ENCODE results near the gene SLC49A3. TPM values are rescaled to one million over a fixed set of nuclear protein-coding genes. Genes with fewer than 3 reads are reported as not detected.

Gene SLC49A3
- total RNA-seq, 2 experiments from 2014 or later = 0.40 TPM; not detected in 1

GRCh38 chr4:686413-687040, 2.4 kb downstream of the SLC49A3 start:
- CTCF ChIA-PET = no interaction called here

DNA sequence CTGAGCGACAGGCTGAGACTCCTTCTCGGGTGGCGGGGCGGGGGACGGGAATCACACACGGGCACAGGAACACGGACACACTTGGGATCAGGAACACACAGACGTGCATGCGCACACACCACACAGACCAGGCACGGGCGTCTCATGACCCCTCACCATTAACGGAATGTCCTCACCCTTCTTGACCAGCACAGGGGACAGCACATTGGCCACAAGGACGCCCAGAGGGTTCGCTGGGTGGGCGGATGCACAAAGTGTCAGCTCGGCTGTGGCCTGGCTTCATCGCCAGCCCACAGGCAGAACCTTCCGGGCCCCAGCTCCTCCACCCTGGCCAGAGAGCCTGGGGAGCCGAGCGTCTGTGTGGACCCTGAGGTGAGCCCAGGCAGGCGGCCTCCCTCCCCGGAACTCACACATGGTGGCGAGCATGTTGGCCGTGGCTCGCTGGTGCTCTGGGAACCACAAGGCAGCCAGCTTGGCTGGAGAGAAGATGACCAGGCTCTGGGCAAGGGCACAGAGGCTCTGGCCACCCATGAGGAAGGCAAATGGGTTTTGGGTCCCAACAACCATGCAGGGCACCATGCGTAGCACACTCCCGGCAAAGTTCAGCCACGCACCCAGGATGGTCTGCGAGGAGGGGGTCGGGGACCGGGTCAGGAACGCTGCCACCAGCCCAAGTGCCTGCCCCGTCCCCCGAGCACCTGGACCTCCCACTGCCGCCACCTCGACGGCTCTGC, 3.1 kb downstream of the SLC49A3 start:
- H3K9me3 Mint-ChIP-seq = no peaks in the 10 kb centered on the region
- ChIA-PET CTCF (no interaction called here), POLR2A (no interaction called here)
- H3K4me3 Mint-ChIP-seq = no peak overlapping the region
- no peaks in the 10 kb centered on the region for H3K36me3 Mint-ChIP-seq (ENCODE audit: low read depth)
- no peak overlapping the region for H3K27ac Mint-ChIP-seq
- H3K27me3 Mint-ChIP-seq = peaks cover 9% of the 10 kb centered on the region
- H3K4me1 Mint-ChIP-seq = peaks cover 1% of the 10 kb centered on the region
- no peak for DNase-seq

More at GRCh38 chr4:686413-687040, 2.4 kb downstream of the SLC49A3 start:
- DNase-seq = no peak
- no peaks in the 10 kb centered on the region for H3K9me3 Mint-ChIP-seq
- no peaks in the 10 kb centered on the region for H3K4me1 Mint-ChIP-seq
- H3K27me3 Mint-ChIP-seq = peaks cover 9% of the 10 kb centered on the region
- H3K36me3 Mint-ChIP-seq (ENCODE audit: low read depth) = no peaks in the 10 kb centered on the region
- H3K4me3 Mint-ChIP-seq = no peak overlapping the region
- H3K27ac Mint-ChIP-seq = no peak overlapping the region
- POLR2A ChIA-PET = no interaction called here

DNA sequence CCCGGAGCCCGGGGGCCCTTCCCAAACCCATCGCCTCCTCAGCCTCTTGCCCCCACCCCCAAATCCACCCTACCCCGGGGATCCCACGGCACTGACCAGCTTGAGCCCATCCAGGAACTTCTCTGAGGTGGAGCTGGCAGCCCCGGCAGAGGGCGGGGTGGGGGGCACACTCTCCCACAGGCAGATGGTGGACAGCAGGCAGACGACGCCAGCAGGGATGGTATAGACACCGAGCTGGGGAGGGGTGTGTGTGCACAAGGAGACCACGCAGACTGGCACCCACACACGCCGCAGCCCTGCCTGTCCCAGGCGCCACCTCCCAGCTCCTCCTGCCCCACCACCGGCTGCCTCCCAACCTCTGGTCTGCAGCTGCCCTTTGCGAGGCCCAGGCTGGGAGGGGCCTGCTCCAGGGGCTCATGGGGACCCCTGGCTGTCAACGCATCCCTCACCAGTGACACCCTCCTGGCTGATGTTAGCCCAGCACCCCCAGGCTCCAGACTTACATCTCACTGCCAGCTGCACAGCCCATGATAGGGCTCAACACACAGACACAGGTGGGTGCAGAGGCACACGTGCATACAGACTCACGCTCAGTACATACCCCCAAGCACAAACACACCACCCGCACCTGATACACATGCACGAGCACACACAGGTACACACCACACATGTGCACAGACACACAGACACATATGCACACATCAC, 4.2 kb downstream of the SLC49A3 start:
- Mint-ChIP-seq H3K27me3 (peaks cover 3% of the 10 kb centered on the region), H3K4me3 (no peak overlapping the region), H3K36me3 (ENCODE audit: low read depth) (no peaks in the 10 kb centered on the region), H3K9me3 (no peaks in the 10 kb centered on the region), H3K4me1 (peaks cover 8% of the 10 kb centered on the region), H3K27ac (no peak overlapping the region)
- no peak for DNase-seq
- ChIA-PET CTCF (interaction anchor here (1.1 kb wide), 1 partner anchor 11 kb away, joined by 4 read pairs; the partner anchor contains the start of gene ATP5ME), POLR2A (interaction anchor here (1.4 kb wide), 1 partner anchor 11 kb away, joined by 4 read pairs; the partner anchor contains the start of genes ATP5ME and MYL5)

DNA sequence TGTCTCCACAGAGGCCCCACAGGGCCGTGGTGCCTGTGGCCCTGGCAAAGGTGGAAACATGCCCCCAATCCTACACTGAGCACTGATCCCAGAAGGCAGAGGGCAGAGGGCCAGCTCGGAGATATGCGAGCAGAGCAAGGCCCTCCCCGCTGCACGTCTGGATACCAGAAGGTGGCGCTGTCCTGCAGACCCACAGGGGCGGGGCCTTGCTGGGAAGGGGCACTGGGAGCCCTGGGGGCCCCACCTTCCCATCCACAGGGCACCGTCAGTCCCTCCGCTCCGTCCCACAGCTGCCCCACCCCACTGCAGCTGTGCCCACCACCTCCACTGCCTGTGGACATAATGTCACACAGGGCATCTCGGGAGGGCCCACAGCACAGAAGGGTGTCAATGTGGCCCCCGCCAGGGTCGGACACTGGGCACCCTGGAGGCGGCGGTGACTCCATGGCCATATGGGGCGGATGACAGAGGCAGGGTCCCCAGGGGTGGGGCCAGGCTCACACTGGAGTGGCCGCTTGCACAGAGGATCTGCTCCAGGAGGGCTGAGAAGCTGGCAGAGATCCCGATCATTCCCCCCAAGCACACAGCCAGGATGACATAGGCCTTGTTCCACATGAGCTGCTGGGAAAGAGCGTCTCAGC, 4.8 kb downstream of the SLC49A3 start:
- H3K4me1 Mint-ChIP-seq = peaks cover 8% of the 10 kb centered on the region
- H3K9me3 Mint-ChIP-seq = no peaks in the 10 kb centered on the region
- no peak overlapping the region for H3K4me3 Mint-ChIP-seq
- H3K36me3 Mint-ChIP-seq (ENCODE audit: low read depth) = no peaks in the 10 kb centered on the region
- peak; percentile 44 for DNase-seq
- ChIA-PET CTCF (interaction anchor here (0.7 to 1.3 kb wide), 3 partner anchors 9 to 13 kb away, joined by 4 to 5 read pairs (median 4); partner anchors contain the start of gene ATP5ME), POLR2A (interaction anchor here (0.7 to 1.4 kb wide), 3 partner anchors 10 to 15 kb away, joined by 3 to 6 read pairs (median 4); partner anchors contain the start of genes ATP5ME and MYL5)
- H3K27me3 Mint-ChIP-seq = peaks cover 3% of the 10 kb centered on the region
- H3K27ac Mint-ChIP-seq = no peak overlapping the region

DNA sequence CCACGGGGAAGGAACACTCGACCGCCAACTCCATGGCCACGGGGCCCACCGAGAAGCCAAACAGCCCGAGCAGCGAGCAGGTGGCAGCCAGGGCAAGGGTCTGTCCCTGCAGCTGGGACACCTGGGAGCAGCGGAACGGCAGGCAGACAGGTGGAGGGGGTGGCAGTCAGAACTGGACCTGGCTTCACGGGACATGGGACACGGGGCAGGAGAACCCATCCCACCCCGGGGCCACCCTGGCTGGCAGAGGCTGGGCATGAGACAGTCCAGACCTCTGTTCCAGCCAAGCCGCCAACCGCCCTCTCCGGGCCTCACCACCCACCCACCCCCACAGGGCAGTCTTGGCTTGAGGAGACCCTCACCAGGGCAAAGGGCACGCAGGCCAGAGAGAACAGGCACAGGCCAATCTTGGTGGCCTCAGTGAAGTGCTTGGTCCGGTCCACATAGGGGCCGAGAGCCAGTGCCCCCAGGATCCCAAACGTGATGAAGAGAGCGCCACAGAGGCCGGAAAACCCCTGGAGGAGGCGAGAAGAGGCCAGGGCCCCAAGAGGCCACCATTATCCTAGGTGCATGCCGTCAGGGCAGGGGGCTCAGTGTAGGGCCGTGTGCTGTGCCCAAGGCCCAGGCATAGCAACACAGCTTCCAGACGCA, 5.6 kb downstream of the SLC49A3 start:
- ChIA-PET CTCF (interaction anchor here (0.7 to 1.3 kb wide), 3 partner anchors 8 to 14 kb away, joined by 4 to 5 read pairs (median 4); partner anchors contain the start of gene ATP5ME), POLR2A (interaction anchor here (0.7 to 1.2 kb wide), 2 partner anchors 9 to 16 kb away, joined by 3 to 6 read pairs; partner anchors contain the start of genes ATP5ME and MYL5)
- Mint-ChIP-seq H3K27me3 (peaks cover 3% of the 10 kb centered on the region), H3K9me3 (no peaks in the 10 kb centered on the region), H3K4me1 (peaks cover 8% of the 10 kb centered on the region), H3K36me3 (ENCODE audit: low read depth) (no peaks in the 10 kb centered on the region), H3K4me3 (no peak overlapping the region), H3K27ac (no peak overlapping the region)
- DNase-seq = no peak

DNA sequence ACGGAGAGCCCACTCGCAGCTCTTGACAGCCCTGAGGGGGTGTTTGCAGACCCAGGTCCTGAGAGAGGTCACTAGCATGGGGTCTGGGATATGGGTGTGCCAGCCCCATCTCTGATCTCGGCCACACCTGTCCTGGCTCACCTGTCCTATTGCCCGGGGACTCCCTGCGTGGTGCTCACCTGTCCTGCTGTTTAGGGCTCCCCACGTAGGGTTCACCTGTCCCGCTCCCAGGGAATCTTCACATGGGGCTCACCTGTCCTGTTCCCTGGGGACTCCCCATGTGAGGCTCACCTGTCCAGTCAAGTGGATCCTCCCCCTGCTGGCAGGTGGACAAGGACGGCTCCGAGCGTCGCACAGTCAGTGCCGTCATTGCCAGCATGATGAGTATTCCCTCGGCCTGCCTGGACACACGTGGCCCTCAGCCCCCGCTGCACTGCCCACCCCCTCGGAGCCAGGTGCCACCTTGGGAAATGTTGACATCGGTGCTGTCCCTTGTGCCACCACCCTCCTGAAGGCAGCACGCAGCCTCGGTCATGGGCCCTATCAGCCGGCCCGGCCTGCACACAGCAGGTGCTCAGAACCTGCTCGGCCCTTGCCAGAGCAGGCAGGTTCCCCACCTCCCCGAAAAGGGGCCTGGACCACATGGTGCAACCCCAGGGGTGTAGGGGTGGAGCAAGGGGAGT, 6.3 kb downstream of the SLC49A3 start:
- no peak overlapping the region for H3K4me3 Mint-ChIP-seq
- H3K27me3 Mint-ChIP-seq = no peaks in the 10 kb centered on the region
- no peak for DNase-seq
- POLR2A ChIA-PET = interaction anchor here (1.5 kb wide), 1 partner anchor 17 kb away, joined by 3 read pairs; no protein-coding TSS in a partner anchor
- peaks cover 8% of the 10 kb centered on the region for H3K4me1 Mint-ChIP-seq
- no peaks in the 10 kb centered on the region for H3K9me3 Mint-ChIP-seq
- no peak overlapping the region for H3K27ac Mint-ChIP-seq
- no peaks in the 10 kb centered on the region for H3K36me3 Mint-ChIP-seq (ENCODE audit: low read depth)
- CTCF ChIA-PET = no interaction called here

DNA sequence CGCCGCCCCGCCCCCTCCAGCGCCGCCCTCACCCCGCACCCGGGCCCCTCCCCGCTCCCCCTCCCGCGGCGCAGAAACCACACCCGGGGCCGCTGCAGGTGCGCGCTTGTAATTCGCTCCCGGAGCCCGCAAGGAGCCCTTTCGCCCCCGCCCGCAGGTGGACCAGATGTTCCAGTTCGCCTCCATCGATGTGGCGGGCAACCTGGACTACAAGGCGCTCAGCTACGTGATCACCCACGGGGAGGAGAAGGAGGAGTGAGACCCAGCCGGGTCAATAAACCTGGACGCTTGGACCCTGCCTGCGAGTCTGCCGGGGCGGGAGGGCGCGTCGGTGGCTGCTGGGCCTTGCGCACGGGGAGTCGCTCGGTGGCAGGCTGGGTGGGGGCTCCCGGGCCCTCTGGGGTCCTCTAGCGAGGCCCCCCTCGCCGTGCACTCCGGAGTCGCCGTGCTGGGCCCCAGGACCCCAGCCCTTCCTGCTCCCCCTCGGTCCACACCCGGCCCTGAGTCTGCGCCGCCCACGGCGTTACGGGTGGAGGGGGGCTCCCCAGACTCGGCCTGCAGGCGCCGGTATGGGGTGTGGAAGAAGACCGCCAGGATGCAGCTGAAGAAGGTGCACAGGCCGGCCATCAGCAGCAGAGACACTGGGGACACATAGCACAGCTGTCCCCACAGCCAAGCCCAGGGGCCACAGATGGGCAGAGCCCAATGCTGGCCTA, 7.1 kb downstream of the SLC49A3 start:
- ChIA-PET POLR2A (interaction anchor here (1.5 kb wide), 1 partner anchor 18 kb away, joined by 3 read pairs; no protein-coding TSS in a partner anchor), CTCF (interaction anchor here (1.2 kb wide), 1 partner anchor 10 kb away, joined by 3 read pairs; no protein-coding TSS in a partner anchor)
- Mint-ChIP-seq H3K9me3 (no peaks in the 10 kb centered on the region), H3K36me3 (ENCODE audit: low read depth) (no peaks in the 10 kb centered on the region), H3K27me3 (no peaks in the 10 kb centered on the region), H3K27ac (no peak overlapping the region), H3K4me1 (peaks cover 8% of the 10 kb centered on the region), H3K4me3 (no peak overlapping the region)
- DNase-seq = no peak

DNA sequence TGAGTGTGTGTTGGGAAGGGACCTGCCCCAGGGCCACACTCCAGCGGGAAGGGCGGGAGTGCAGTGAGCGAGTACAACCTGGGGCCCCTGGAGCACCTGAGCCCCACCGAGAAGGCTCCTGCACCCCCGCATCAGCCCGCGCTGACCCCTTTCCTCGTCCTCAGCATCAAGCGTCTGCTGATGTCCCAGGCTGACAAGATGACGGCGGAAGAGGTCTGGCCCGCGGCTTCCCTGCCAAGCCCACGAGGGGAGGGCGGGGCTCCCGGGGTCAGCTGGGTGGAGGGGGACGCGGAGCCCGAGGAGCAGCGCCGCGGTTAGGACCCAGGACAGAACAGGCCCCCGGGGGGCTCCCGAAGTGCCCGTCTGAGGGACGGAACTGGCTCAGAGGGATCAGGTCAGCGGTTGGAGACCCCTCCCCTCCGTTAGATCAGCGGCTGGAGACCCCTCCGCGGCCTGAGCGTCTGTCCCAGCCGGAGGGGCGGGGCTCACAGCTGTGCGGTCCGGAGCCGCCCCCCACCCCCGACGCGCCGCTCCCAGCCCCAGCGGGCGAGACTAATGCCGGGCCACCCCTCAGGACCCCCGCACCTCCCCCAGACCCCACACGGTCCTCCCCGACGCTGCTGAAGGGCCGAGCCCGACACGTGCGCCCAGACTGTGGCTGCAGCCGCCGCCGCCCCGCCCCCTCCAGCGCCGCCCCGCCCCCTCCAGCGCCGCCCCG, 7.9 kb downstream of the SLC49A3 start:
- Mint-ChIP-seq H3K27me3 (no peaks in the 10 kb centered on the region), H3K4me3 (peak overlapping the region; percentile 53), H3K36me3 (ENCODE audit: low read depth) (no peaks in the 10 kb centered on the region), H3K27ac (no peak overlapping the region), H3K9me3 (no peaks in the 10 kb centered on the region), H3K4me1 (peaks cover 8% of the 10 kb centered on the region)
- ChIA-PET POLR2A (interaction anchor here (0.6 to 1.5 kb wide), 3 partner anchors 17 to 208 kb away, joined by 3 to 5 read pairs (median 3); no protein-coding TSS in a partner anchor), CTCF (interaction anchor here (1.2 kb wide), 1 partner anchor 10 kb away, joined by 3 read pairs; no protein-coding TSS in a partner anchor)
- peak; percentile 67 for DNase-seq

DNA sequence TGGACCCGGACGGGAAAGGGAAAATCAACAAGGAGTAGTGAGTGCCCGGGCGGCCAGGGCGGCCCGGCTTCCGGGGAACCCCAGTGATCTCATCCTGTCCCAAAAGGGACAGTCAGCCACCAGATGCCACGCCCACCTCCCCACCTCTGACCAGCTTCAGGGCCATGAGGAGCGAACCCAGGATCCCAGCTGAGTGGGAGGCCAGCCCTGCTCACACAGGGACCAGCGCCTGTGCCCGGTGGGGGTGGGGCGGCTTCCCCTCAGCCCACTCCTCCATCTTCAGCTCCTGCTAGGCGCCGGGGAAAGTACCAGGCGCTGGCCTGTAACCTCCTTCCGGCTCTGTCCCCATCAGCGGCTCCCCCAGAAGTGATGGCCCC, 8.4 kb downstream of the SLC49A3 start:
- no peak for DNase-seq
- Mint-ChIP-seq H3K27me3 (no peaks in the 10 kb centered on the region), H3K4me1 (peaks cover 8% of the 10 kb centered on the region), H3K9me3 (no peaks in the 10 kb centered on the region), H3K27ac (no peak overlapping the region), H3K36me3 (ENCODE audit: low read depth) (no peaks in the 10 kb centered on the region), H3K4me3 (peak overlapping the region; percentile 53)
- POLR2A ChIA-PET = interaction anchor here (0.6 to 1.0 kb wide), 2 partner anchors 16 to 207 kb away, joined by 3 to 5 read pairs; no protein-coding TSS in a partner anchor
- CTCF ChIA-PET = no interaction called here

GRCh38 chr4:680091-680490, 8.9 kb downstream of the SLC49A3 start:
- ChIA-PET POLR2A (interaction anchor here (0.6 to 1.0 kb wide), 2 partner anchors 16 to 207 kb away, joined by 3 to 5 read pairs; no protein-coding TSS in a partner anchor), CTCF (no interaction called here)

GRCh38 chr4:679629-680028, 9.3 kb downstream of the SLC49A3 start:
- H3K27me3 Mint-ChIP-seq = no peaks in the 10 kb centered on the region
- H3K9me3 Mint-ChIP-seq = no peaks in the 10 kb centered on the region
- ChIA-PET POLR2A (interaction anchor here (1.0 kb wide), 1 partner anchor 16 kb away, joined by 3 read pairs; no protein-coding TSS in a partner anchor), CTCF (no interaction called here)
- peaks cover 11% of the 10 kb centered on the region for H3K4me1 Mint-ChIP-seq
- no peak for DNase-seq
- no peaks in the 10 kb centered on the region for H3K36me3 Mint-ChIP-seq (ENCODE audit: low read depth)
- H3K4me3 Mint-ChIP-seq = no peak overlapping the region
- H3K27ac Mint-ChIP-seq = no peak overlapping the region

More at GRCh38 chr4:680091-680490, 8.9 kb downstream of the SLC49A3 start:
- Mint-ChIP-seq H3K4me1 (peaks cover 11% of the 10 kb centered on the region), H3K36me3 (ENCODE audit: low read depth) (no peaks in the 10 kb centered on the region), H3K27me3 (no peaks in the 10 kb centered on the region), H3K27ac (no peak overlapping the region), H3K4me3 (peak overlapping the region; percentile 53), H3K9me3 (no peaks in the 10 kb centered on the region)
- no peak for DNase-seq
